GM23338 (cell line): ENCODE measurements around the gene TOR3A. TPM values are rescaled to one million over a fixed set of nuclear protein-coding genes. Genes with fewer than 3 reads are reported as not detected.

Experiments used
- ATAC-seq: fragments of 200-7000 bp; cut with Tn5 transposase; 3 replicates; pipeline ENCODE4 v1.9.1; 2020
- DNase-seq: peaks from one replicate; pipeline ENCODE4 v3.0.0-alpha.2; 2015; ENCODE audit warnings: low spot score
- H2AFZ ChIP-seq: fragments of 200-600 bp; sonication (generic); 2 replicates; pipeline ENCODE4 v1.8.0; 2016; ENCODE audit warnings: antibody characterized with exemption, mild to moderate bottlenecking, moderate library complexity
- H3F3A ChIP-seq: fragments of 200-600 bp; sonication (generic); replicated peaks from 2 replicates; pipeline ENCODE4 v1.8.0; 2017; ENCODE audit warnings: antibody characterized with exemption, mixed run types, low read depth
- H3K27ac ChIP-seq: fragments of 200-600 bp; sonication (generic); 2 replicates; pipeline ENCODE4 v1.6.1; 2016; ENCODE audit warnings: low read depth
- H3K27me3 ChIP-seq: fragments of 200-600 bp; sonication (generic); 2 replicates; pipeline ENCODE4 v1.8.0; 2016; ENCODE audit warnings: mild to moderate bottlenecking, mixed run types, moderate library complexity; ENCODE audit not compliant: insufficient read depth
- H3K36me3 ChIP-seq: fragments of 200-600 bp; sonication (generic); 2 replicates; pipeline ENCODE4 v1.8.0; 2016; ENCODE audit warnings: mild to moderate bottlenecking; ENCODE audit not compliant: insufficient read depth
- H3K4me1 ChIP-seq: fragments of 200-600 bp; sonication (generic); 2 replicates; pipeline ENCODE4 v1.8.0; 2016; ENCODE audit warnings: mild to moderate bottlenecking, moderate library complexity; ENCODE audit not compliant: insufficient read depth
- H3K4me2 ChIP-seq: fragments of 200-600 bp; sonication (generic); 2 replicates; pipeline ENCODE4 v1.7.1; 2017; ENCODE audit warnings: mixed run types
- H3K4me3 ChIP-seq: fragments of 200-600 bp; sonication (generic); 2 replicates; pipeline ENCODE4 v1.6.1; 2016; ENCODE audit warnings: mixed run types
- H3K79me2 ChIP-seq: fragments of 200-600 bp; sonication (generic); replicated peaks from 2 replicates; pipeline ENCODE4 v1.8.0; 2017; ENCODE audit warnings: mild to moderate bottlenecking; ENCODE audit not compliant: insufficient read depth
- H3K9me2 ChIP-seq: fragments of 200-600 bp; sonication (generic); 2 replicates; pipeline ENCODE4 v1.8.0; 2017; ENCODE audit not compliant: insufficient read depth
- H4K20me1 ChIP-seq: fragments of 200-600 bp; sonication (generic); replicated peaks from 2 replicates; pipeline ENCODE4 v1.8.0; 2017; ENCODE audit warnings: mild to moderate bottlenecking; ENCODE audit not compliant: insufficient read depth
- H3K27ac Mint-ChIP-seq: 2 replicates; pipeline ENCODE4 v1.8.0; 2020; ENCODE audit warnings: inconsistent platforms, mild to moderate bottlenecking, moderate library complexity, mixed read lengths
- H3K27me3 Mint-ChIP-seq: 3 replicates; pipeline ENCODE4 v1.8.0; 2022; ENCODE audit warnings: low read depth, mild to moderate bottlenecking, moderate library complexity, mixed read lengths, inconsistent platforms; ENCODE audit not compliant: insufficient read depth, poor library complexity
- H3K36me3 Mint-ChIP-seq: 3 replicates; pipeline ENCODE4 v1.8.0; 2021; ENCODE audit warnings: low read depth, mild to moderate bottlenecking, inconsistent platforms, moderate library complexity, mixed read lengths
- H3K4me1 Mint-ChIP-seq: 3 replicates; pipeline ENCODE4 v1.8.0; 2020; ENCODE audit warnings: mild to moderate bottlenecking, inconsistent platforms, mixed read lengths
- H3K4me3 Mint-ChIP-seq: 3 replicates; pipeline ENCODE4 v1.8.0; 2021; ENCODE audit warnings: moderate library complexity, mild to moderate bottlenecking, inconsistent platforms, mixed read lengths
- H3K9me3 Mint-ChIP-seq: 3 replicates; pipeline ENCODE4 v1.8.0; 2020; ENCODE audit warnings: moderate library complexity, mild to moderate bottlenecking, inconsistent platforms, mixed read lengths
- CTCF ChIP-seq, 2 experiments: fragments of 200-600 bp in 1 of 2; sonication (generic) in 1 of 2; conservative IDR thresholded peaks; 2 replicates each; pipeline versions ENCODE4 v1.5.1 to v1.6.1; 2016 to 2017; ENCODE audit warnings: antibody characterized with exemption in 2 of 2, low read depth in 2 of 2, mild to moderate bottlenecking in 2 of 2, moderate library complexity in 1 of 2
- EZH2phosphoT487 ChIP-seq: fragments of 200-600 bp; sonication (generic); IDR thresholded peaks from one replicate; pipeline ENCODE4 v1.8.1; 2018; ENCODE audit warnings: antibody characterized with exemption; ENCODE audit not compliant: unreplicated experiment
- JUNB ChIP-seq: IDR thresholded peaks from one replicate; pipeline ENCODE4 v1.6.1; 2016; ENCODE audit warnings: antibody characterized with exemption; ENCODE audit not compliant: unreplicated experiment
- NANOG ChIP-seq: IDR thresholded peaks from 2 replicates; pipeline ENCODE4 v1.6.1; 2016; ENCODE audit warnings: antibody characterized with exemption, borderline replicate concordance
- REST ChIP-seq: IDR thresholded peaks from one replicate; pipeline ENCODE4 v1.6.1; 2018; ENCODE audit warnings: antibody characterized with exemption; ENCODE audit not compliant: unreplicated experiment
- ZNF331 ChIP-seq: fragments of 250-450 bp; sonication (Bioruptor Pico); IDR thresholded peaks from 2 replicates; pipeline ENCODE4 v1.5.0; 2020; ENCODE audit warnings: low read depth, mild to moderate bottlenecking, moderate library complexity
- polyA plus RNA-seq: library from polyadenylated mRNA; unstranded; fragments of >200 nt; fragmentation: Nextera tagmentation; extraction: Ambion mirVana; gene quantifications from 2 replicates; pipeline ENCODE4 v1.2.1, GENCODE V29; 2016
- total RNA-seq: library from RNA; depleted of rRNA; stranded (reverse); fragments of >200 nt; shearing (Covaris generic); gene quantifications from 2 replicates; pipeline ENCODE4 v1.2.3, GENCODE V29; 2014
- TF ChIP-seq, protein P1 (sequence below): fragments of 250-450 bp; sonication (Bioruptor Pico); IDR thresholded peaks from 2 replicates; pipeline ENCODE4 v1.5.0; 2020; ENCODE audit warnings: mild to moderate bottlenecking, moderate library complexity

TOR3A gene
- total and polyA plus RNA-seq, 2 experiments from 2014 or later: 11.2 to 57.6 TPM

DNA sequence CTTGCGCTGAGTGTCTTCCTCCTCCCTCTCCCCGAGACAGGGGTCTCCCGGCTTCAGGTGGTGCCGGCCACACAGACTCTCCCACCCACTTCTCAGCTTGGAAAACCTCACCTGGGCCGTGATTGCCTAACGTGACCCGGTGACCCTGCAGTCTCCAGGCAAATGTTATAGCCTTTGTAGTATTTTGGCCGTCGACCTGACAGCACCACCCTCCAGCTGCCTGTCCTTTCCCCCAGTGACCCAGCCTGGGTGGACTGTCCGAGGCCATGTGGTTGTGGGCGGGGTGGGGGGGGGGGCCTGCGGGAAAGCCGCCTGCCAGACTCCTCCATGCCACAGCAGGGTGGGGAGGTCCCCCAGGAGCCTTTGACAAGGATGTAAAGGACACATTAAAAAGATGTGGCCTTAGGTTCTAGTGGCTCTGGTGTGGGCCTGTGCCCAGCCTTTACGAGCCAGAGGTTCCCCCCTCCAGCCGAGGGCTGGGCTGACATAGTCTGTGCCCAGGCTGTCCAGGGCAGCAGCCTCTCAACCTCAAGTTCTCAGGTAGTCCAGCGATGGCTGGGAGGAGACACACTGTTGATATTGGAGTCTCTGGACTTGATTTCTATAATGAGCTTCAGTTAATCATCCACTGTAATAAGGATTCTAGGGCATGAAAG is 8.1 kb downstream of the TOR3A start (continued):
- TF ChIP-seq, protein P1, sequence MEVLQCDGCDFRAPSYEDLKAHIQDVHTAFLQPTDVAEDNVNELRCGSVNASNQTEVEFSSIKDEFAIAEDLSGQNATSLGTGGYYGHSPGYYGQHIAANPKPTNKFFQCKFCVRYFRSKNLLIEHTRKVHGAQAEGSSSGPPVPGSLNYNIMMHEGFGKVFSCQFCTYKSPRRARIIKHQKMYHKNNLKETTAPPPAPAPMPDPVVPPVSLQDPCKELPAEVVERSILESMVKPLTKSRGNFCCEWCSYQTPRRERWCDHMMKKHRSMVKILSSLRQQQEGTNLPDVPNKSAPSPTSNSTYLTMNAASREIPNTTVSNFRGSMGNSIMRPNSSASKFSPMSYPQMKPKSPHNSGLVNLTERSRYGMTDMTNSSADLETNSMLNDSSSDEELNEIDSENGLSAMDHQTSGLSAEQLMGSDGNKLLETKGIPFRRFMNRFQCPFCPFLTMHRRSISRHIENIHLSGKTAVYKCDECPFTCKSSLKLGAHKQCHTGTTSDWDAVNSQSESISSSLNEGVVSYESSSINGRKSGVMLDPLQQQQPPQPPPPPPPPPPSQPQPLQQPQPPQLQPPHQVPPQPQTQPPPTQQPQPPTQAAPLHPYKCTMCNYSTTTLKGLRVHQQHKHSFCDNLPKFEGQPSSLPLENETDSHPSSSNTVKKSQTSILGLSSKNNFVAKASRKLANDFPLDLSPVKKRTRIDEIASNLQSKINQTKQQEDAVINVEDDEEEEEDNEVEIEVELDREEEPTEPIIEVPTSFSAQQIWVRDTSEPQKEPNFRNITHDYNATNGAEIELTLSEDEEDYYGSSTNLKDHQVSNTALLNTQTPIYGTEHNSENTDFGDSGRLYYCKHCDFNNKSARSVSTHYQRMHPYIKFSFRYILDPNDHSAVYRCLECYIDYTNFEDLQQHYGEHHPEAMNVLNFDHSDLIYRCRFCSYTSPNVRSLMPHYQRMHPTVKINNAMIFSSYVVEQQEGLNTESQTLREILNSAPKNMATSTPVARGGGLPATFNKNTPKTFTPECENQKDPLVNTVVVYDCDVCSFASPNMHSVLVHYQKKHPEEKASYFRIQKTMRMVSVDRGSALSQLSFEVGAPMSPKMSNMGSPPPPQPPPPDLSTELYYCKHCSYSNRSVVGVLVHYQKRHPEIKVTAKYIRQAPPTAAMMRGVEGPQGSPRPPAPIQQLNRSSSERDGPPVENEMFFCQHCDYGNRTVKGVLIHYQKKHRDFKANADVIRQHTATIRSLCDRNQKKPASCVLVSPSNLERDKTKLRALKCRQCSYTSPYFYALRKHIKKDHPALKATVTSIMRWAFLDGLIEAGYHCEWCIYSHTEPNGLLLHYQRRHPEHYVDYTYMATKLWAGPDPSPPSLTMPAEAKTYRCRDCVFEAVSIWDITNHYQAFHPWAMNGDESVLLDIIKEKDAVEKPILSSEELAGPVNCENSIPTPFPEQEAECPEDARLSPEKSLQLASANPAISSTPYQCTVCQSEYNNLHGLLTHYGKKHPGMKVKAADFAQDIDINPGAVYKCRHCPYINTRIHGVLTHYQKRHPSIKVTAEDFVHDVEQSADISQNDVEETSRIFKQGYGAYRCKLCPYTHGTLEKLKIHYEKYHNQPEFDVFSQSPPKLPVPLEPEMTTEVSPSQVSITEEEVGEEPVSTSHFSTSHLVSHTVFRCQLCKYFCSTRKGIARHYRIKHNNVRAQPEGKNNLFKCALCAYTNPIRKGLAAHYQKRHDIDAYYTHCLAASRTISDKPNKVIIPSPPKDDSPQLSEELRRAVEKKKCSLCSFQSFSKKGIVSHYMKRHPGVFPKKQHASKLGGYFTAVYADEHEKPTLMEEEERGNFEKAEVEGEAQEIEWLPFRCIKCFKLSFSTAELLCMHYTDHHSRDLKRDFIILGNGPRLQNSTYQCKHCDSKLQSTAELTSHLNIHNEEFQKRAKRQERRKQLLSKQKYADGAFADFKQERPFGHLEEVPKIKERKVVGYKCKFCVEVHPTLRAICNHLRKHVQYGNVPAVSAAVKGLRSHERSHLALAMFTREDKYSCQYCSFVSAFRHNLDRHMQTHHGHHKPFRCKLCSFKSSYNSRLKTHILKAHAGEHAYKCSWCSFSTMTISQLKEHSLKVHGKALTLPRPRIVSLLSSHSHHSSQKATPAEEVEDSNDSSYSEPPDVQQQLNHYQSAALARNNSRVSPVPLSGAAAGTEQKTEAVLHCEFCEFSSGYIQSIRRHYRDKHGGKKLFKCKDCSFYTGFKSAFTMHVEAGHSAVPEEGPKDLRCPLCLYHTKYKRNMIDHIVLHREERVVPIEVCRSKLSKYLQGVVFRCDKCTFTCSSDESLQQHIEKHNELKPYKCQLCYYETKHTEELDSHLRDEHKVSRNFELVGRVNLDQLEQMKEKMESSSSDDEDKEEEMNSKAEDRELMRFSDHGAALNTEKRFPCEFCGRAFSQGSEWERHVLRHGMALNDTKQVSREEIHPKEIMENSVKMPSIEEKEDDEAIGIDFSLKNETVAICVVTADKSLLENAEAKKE (CRISPR knock-in tag): no peak

GRCh38 chr1:179090522-179090921 is 8.7 kb downstream of the TOR3A start:
- H3K4me1 Mint-ChIP-seq: peaks cover 30% of the 10 kb centered on the region
- DNase-seq: no peak
- no peak overlapping the region for H3K27ac Mint-ChIP-seq
- ATAC-seq: no peak
- peaks cover 8% of the 10 kb centered on the region for H3K27me3 Mint-ChIP-seq
- H3K9me2 ChIP-seq: no peaks in the 10 kb centered on the region
- H3K4me3 Mint-ChIP-seq: no peak overlapping the region
- peaks cover 12% of the 10 kb centered on the region; the same call in 1 of the 2 replicates for H3K79me2 ChIP-seq
- H2AFZ ChIP-seq: no peak overlapping the region
- no peak overlapping the region for H3K4me2 ChIP-seq
- H3K27ac ChIP-seq: no peak overlapping the region
- peaks cover 17% of the 10 kb centered on the region for H3K4me1 ChIP-seq
- no peaks in the 10 kb centered on the region for H3K27me3 ChIP-seq
- no peak overlapping the region for H3K4me3 ChIP-seq
- peaks cover 12% of the 10 kb centered on the region; the same call in 1 of the 2 replicates for H3K36me3 ChIP-seq
- peaks cover 67% of the 10 kb centered on the region for H3K36me3 Mint-ChIP-seq
- 0 out of 2 replicates have a peak, but pooled peaks cover 2% of the 10 kb centered on the region for H3F3A ChIP-seq
- no peaks in the 10 kb centered on the region; the same call in 2 of the 3 replicates for H3K9me3 Mint-ChIP-seq
- no peaks in the 10 kb centered on the region; the same call in 1 of the 2 replicates for H4K20me1 ChIP-seq
- TF ChIP-seq CTCF (conservative IDR thresholded peaks at IDR 0.05; ENCODE audit: low read depth in 2 of 2): no peak
- TF ChIP-seq ZNF331 (CRISPR knock-in tag): no peak
- TF ChIP-seq NANOG: no peak
- no peak for TF ChIP-seq EZH2phosphoT487
- no peak for TF ChIP-seq JUNB
- no peak for TF ChIP-seq REST
